Heart left ventricle (tissue), 16 donors: ENCODE results near the gene ACKR4. TPM values are rescaled to one million over a fixed set of nuclear protein-coding genes. Genes with fewer than 3 reads are reported as not detected.

Experiments
- ATAC-seq, 4 donors: fragments of 200-7000 bp; cut with Tn5 transposase; one replicate each; pipeline ENCODE4 v1.9.1; 2020 to 2022; ENCODE audit warnings: moderate library complexity in 4 of 4, mild to moderate bottlenecking in 3 of 4, moderate number of reproducible peaks in 1 of 4
- DNase-seq, 5 donors: peaks; one replicate each; pipeline ENCODE4 v3.0.0-alpha.2; 2020
- H3K27ac ChIP-seq, 12 donors: fragments of 200-600 bp; sonication (generic) in 4 of 12; one replicate each; pipeline versions ENCODE4 v1.5.0 to v1.8.0; 2016 to 2022; ENCODE audit warnings: mild to moderate bottlenecking in 2 of 12
- H3K27me3 ChIP-seq, 9 donors: fragments of 200-600 bp; sonication (generic) in 2 of 9; one replicate each; pipeline versions ENCODE4 v1.5.1 to v1.8.0; 2016 to 2022; ENCODE audit warnings: mild to moderate bottlenecking in 3 of 9
- H3K36me3 ChIP-seq, 9 donors: fragments of 200-600 bp; sonication (generic) in 2 of 9; one replicate each; pipeline versions ENCODE4 v1.5.0 to v1.8.0; 2018 to 2022; ENCODE audit warnings: mild to moderate bottlenecking in 2 of 9
- H3K4me1 ChIP-seq, 12 donors: fragments of 200-600 bp; sonication (generic) in 4 of 12; one replicate each; pipeline versions ENCODE4 v1.5.0 to v1.8.0; 2016 to 2022; ENCODE audit warnings: mild to moderate bottlenecking in 3 of 12
- H3K4me3 ChIP-seq, 12 donors: fragments of 200-600 bp; sonication (generic) in 4 of 12; one replicate each; pipeline versions ENCODE4 v1.5.0 to v1.8.0; 2017 to 2022; ENCODE audit warnings: mild to moderate bottlenecking in 9 of 12, moderate library complexity in 4 of 12
- H3K9me3 ChIP-seq, 12 donors: fragments of 200-600 bp; sonication (generic) in 4 of 12; one replicate each; pipeline versions ENCODE4 v1.5.0 to v1.8.0; 2016 to 2022; ENCODE audit warnings: mild to moderate bottlenecking in 1 of 12
- CTCF ChIP-seq, 12 donors: fragments of 200-600 bp; sonication (generic) in 4 of 12; IDR thresholded peaks; one replicate each; pipeline versions ENCODE4 v1.5.0 to v1.8.0; 2018 to 2022; ENCODE audit warnings: antibody characterized with exemption in 12 of 12, mild to moderate bottlenecking in 5 of 12
- POLR2A ChIP-seq, 2 donors: fragments of 450-650 bp; IDR thresholded peaks; one replicate each; pipeline ENCODE4 v1.6.1; 2017; ENCODE audit warnings: antibody characterized with exemption in 2 of 2, mild to moderate bottlenecking in 2 of 2, moderate library complexity in 2 of 2
- WGBS, 4 donors: extraction: QIAGEN DNeasy Blood & Tissue Kit in 2 of 4; methylation state at CpG; one replicate each; pipeline versions ENCODE4 v1.1.5 to v1.1.7; 2013 to 2018; 5-methylcytosine and 5-hydroxymethylcytosine counted together
- intact Hi-C, 10 donors: fragments of 100-400 bp; cut with DNase I; formaldehyde crosslinking; loops; one replicate each; pipeline versions ENCODE4 v1.11.1 to v1.14.2; 2022
- polyA plus RNA-seq, 2 donors: library from polyadenylated mRNA; stranded (reverse); fragments of 200-250 nt; gene quantifications; one replicate each; pipeline ENCODE4 v1.2.3, GENCODE V29; 2013
- total RNA-seq, 9 donors: library from RNA; depleted of rRNA in 2 of 9; stranded (reverse); fragments of >200 nt in 2 of 9; fragmentation: NEBNext Ultra II Directional in 3 of 9; extraction: Animal tissue kit (Norgen Biotek cat#: 25700) in 3 of 9; gene quantifications; one replicate each; pipeline versions ENCODE4 v1.1.0 to v1.2.4, GENCODE V29; 2016 to 2023
- donor health status: ischemic (EF 13 %, LVEDD 7.1; RV severe dilation, severe dysfunction).
- donor health status: healthy with polysubstance abuse.
- donor health status: DM: no; HTN: yes; CAD: no.
- donor health status: DM: no; HTN: no; CAD: no.
- donor health status: ischemic (EF 25% LVEDD 6.9; RV normal size, moderate dysfunction).
- donor health status: ischemic (EF 25% LVEDD 5.7; RV mildly dilated, moderate dysfunction).
- donor health status: healthy.
- donor health status: DM: yes; HTN: yes; CAD: no.
- donor health status: ischemic (EF 35%, LVEDD 5.7; RV mildly dilated, moderate dysfunction).
- donor health status: nonischemic (EF 11% LVEDD 7.7; RV severe dilation, severe dysfunction).
- donor health status: DM: yes; HTN: yes; CAD: no.
- donor health status: PGD.
- donor health status: ischemic (EF 29% LVEDD 5.4; RV normal size, mild dysfunction).
- donor health status: nonischemic (EF 23%, LVEDD 6.1; RV moderate dilation, normal function).

ACKR4 gene
- total and polyA plus RNA-seq, 11 donors = 0.64 to 3.0 (median 2.0) TPM

GRCh38 chr3:132622148-132622547 is 25.1 kb downstream of the ACKR4 start:
- Histone ChIP-seq H3K36me3 (peaks cover 0 to 62% (median 33%) of the 10 kb centered on the region in 9 donors), H3K9me3 (peaks cover 0 to 7% (median 0%) of the 10 kb centered on the region in 12 donors), H3K27me3 (no peaks in the 10 kb centered on the region), H3K27ac (peak overlapping the region in 1 of 12 donors; percentile 4), H3K4me1 (peaks cover 0 to 15% (median 0%) of the 10 kb centered on the region in 12 donors), H3K4me3 (no peak overlapping the region)
- DNase-seq = no peak
- WGBS, 4 donors = 53 to 59% (median 55%) methylated on average over 1 of the region's 1 CpG
- TF ChIP-seq CTCF (IDR thresholded peaks at IDR 0.05) (no peak), POLR2A (IDR thresholded peaks at IDR 0.05) (no peak)
- intact Hi-C loops = no loop called here
- ATAC-seq = no peak

- DNase-seq (no peak), ATAC-seq (no peak)
- no peak for TF ChIP-seq CTCF (IDR thresholded peaks at IDR 0.05)
- TF ChIP-seq POLR2A (IDR thresholded peaks at IDR 0.05) = no peak
- no peak overlapping the region for H3K4me3 ChIP-seq
- H3K4me1 ChIP-seq = peaks cover 0 to 15% (median 0%) of the 10 kb centered on the region in 12 donors
- H3K36me3 ChIP-seq = peaks cover 0 to 62% (median 38%) of the 10 kb centered on the region in 9 donors
- H3K27me3 ChIP-seq = no peaks in the 10 kb centered on the region
- H3K9me3 ChIP-seq = peaks cover 0 to 7% (median 0%) of the 10 kb centered on the region in 12 donors
- intact Hi-C loops = no loop called here
- H3K27ac ChIP-seq = peak overlapping the region in 1 of 12 donors; percentile 4
- 58 to 82% (median 77%) methylated on average over 1 of the region's 1 CpG for WGBS, 4 donors
Observed at GRCh38 chr3:132622761-132623160, 25.7 kb downstream of the ACKR4 start.

GRCh38 chr3:132623646-132624045 is 26.6 kb downstream of the ACKR4 start:
- DNase-seq (no peak), ATAC-seq (no peak)
- Histone ChIP-seq H3K9me3 (peaks cover 0 to 7% (median 0%) of the 10 kb centered on the region in 12 donors), H3K27me3 (no peaks in the 10 kb centered on the region), H3K4me3 (no peak overlapping the region), H3K36me3 (peaks cover 0 to 62% (median 32%) of the 10 kb centered on the region in 9 donors), H3K27ac (no peak overlapping the region), H3K4me1 (peaks cover 0 to 15% (median 0%) of the 10 kb centered on the region in 12 donors)
- WGBS, 4 donors = 96 to 100% (median 100%) methylated on average over 1 of the region's 1 CpG
- intact Hi-C loops = no loop called here
- no peak for TF ChIP-seq POLR2A (IDR thresholded peaks at IDR 0.05)
- TF ChIP-seq CTCF (IDR thresholded peaks at IDR 0.05) = no peak

- intact Hi-C loops = no loop called here
- ATAC-seq (no peak), DNase-seq (no peak)
- H3K4me3 ChIP-seq = no peak overlapping the region
- peaks cover 0 to 68% (median 38%) of the 10 kb centered on the region in 9 donors for H3K36me3 ChIP-seq
- H3K4me1 ChIP-seq = peaks cover 0 to 15% (median 0%) of the 10 kb centered on the region in 12 donors
- no peak overlapping the region for H3K27ac ChIP-seq
- peaks cover 0 to 7% (median 0%) of the 10 kb centered on the region in 12 donors for H3K9me3 ChIP-seq
- H3K27me3 ChIP-seq = no peaks in the 10 kb centered on the region
- WGBS, 4 donors = 97 to 98% (median 97%) methylated on average over 7 of the region's 7 CpGs
- TF ChIP-seq CTCF (IDR thresholded peaks at IDR 0.05) = no peak
- no peak for TF ChIP-seq POLR2A (IDR thresholded peaks at IDR 0.05)
Observed at GRCh38 chr3:132624790-132625189, 27.7 kb downstream of the ACKR4 start.
